Endothelial cell (in vitro differentiated cells): Measurements from ENCODE around the gene ACSM6. TPM values are rescaled to one million over a fixed set of nuclear protein-coding genes. Genes with fewer than 3 reads are reported as not detected.

ENCODE experiments used
- DNase-seq: peaks from one replicate; pipeline ENCODE4 v3.0.0; 2021; ENCODE audit warnings: low spot score
- H3K27ac Mint-ChIP-seq: one replicate; pipeline ENCODE4 v1.8.0; 2021; ENCODE audit warnings: mixed read lengths, inconsistent platforms; ENCODE audit not compliant: unreplicated experiment
- H3K27me3 Mint-ChIP-seq: one replicate; pipeline ENCODE4 v1.8.0; 2021; ENCODE audit warnings: mild to moderate bottlenecking, moderate library complexity, mixed read lengths, inconsistent platforms; ENCODE audit not compliant: unreplicated experiment
- H3K36me3 Mint-ChIP-seq: one replicate; pipeline ENCODE4 v1.8.0; 2021; ENCODE audit warnings: mild to moderate bottlenecking, low read depth, mixed read lengths, inconsistent platforms; ENCODE audit not compliant: unreplicated experiment
- H3K4me1 Mint-ChIP-seq: one replicate; pipeline ENCODE4 v1.8.0; 2021; ENCODE audit warnings: mild to moderate bottlenecking, mixed read lengths, inconsistent platforms; ENCODE audit not compliant: unreplicated experiment
- H3K4me3 Mint-ChIP-seq: one replicate; pipeline ENCODE4 v1.8.0; 2021; ENCODE audit warnings: mild to moderate bottlenecking, mixed read lengths, inconsistent platforms; ENCODE audit not compliant: unreplicated experiment
- H3K9me3 Mint-ChIP-seq: one replicate; pipeline ENCODE4 v1.8.0; 2021; ENCODE audit warnings: mixed read lengths, inconsistent platforms; ENCODE audit not compliant: unreplicated experiment
- total RNA-seq: library from RNA; stranded (reverse); fragmentation: NEBNext Ultra II Directional; extraction: Animal tissue kit (Norgen Biotek cat#: 25700); gene quantifications from one replicate; pipeline ENCODE4 v1.2.1, GENCODE V29; 2021; ENCODE audit not compliant: unreplicated experiment
- TF ChIP-seq, protein P1 (sequence below): fragments of 200-600 bp; sonication (generic); IDR thresholded peaks from one replicate; pipeline ENCODE4 v1.5.0; 2021; ENCODE audit warnings: antibody characterized with exemption; ENCODE audit not compliant: unreplicated experiment

Gene ACSM6
- total RNA-seq, 1 donor from 2014 or later, result not detected

DNA sequence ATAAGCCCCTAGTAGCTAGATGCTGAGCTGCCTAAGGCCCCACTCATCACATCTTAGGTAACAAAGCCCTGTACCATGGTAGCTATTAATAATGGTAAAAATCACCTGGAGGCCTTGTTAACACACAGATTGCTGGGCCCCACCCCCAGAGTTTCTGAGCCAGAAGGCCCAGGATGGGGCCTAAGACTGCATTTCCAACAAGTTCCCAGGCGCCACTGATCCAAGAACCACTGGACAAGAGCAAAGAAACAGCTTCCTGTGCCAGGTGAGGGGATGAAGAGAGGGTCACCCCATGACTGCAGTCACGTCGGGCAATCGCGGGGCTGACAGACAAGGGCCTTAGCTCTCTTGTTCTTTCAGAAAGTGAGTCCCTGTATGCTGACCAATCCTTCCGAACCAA, 46.8 kb downstream of the ACSM6 start:
- no peak overlapping the region for H3K27ac Mint-ChIP-seq
- H3K27me3 Mint-ChIP-seq, result peaks cover 3% of the 10 kb centered on the region
- TF ChIP-seq, protein P1, sequence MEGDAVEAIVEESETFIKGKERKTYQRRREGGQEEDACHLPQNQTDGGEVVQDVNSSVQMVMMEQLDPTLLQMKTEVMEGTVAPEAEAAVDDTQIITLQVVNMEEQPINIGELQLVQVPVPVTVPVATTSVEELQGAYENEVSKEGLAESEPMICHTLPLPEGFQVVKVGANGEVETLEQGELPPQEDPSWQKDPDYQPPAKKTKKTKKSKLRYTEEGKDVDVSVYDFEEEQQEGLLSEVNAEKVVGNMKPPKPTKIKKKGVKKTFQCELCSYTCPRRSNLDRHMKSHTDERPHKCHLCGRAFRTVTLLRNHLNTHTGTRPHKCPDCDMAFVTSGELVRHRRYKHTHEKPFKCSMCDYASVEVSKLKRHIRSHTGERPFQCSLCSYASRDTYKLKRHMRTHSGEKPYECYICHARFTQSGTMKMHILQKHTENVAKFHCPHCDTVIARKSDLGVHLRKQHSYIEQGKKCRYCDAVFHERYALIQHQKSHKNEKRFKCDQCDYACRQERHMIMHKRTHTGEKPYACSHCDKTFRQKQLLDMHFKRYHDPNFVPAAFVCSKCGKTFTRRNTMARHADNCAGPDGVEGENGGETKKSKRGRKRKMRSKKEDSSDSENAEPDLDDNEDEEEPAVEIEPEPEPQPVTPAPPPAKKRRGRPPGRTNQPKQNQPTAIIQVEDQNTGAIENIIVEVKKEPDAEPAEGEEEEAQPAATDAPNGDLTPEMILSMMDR, result no peak
- H3K9me3 Mint-ChIP-seq, result no peaks in the 10 kb centered on the region
- H3K36me3 Mint-ChIP-seq, result peaks cover 17% of the 10 kb centered on the region
- no peak overlapping the region for H3K4me3 Mint-ChIP-seq
- H3K4me1 Mint-ChIP-seq, result no peaks in the 10 kb centered on the region
- no peak for DNase-seq

DNA sequence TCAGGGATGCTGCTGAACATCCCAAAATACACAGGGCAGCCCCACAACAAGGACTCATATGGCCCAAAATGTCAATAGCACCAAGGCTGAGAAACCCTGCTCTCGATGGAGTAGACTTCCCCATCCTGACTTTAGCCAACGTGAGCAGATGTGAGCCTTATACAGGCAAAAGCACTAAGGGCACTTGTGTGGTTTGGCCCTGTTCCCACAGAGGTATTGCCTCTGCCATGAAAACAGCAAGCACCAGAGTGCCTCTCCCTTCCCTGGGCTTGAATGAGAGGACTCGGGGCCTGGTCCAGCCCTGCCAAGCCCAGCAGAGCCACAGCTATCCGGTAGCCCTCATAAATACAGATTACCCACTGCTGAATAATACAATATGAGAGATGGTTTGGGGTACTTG, 47.5 kb downstream of the ACSM6 start:
- Mint-ChIP-seq H3K36me3 (peaks cover 17% of the 10 kb centered on the region), H3K4me3 (no peak overlapping the region), H3K27me3 (peaks cover 4% of the 10 kb centered on the region), H3K27ac (no peak overlapping the region), H3K9me3 (no peaks in the 10 kb centered on the region), H3K4me1 (no peaks in the 10 kb centered on the region)
- no peak for DNase-seq
- TF ChIP-seq, protein P1, result no peak

DNA sequence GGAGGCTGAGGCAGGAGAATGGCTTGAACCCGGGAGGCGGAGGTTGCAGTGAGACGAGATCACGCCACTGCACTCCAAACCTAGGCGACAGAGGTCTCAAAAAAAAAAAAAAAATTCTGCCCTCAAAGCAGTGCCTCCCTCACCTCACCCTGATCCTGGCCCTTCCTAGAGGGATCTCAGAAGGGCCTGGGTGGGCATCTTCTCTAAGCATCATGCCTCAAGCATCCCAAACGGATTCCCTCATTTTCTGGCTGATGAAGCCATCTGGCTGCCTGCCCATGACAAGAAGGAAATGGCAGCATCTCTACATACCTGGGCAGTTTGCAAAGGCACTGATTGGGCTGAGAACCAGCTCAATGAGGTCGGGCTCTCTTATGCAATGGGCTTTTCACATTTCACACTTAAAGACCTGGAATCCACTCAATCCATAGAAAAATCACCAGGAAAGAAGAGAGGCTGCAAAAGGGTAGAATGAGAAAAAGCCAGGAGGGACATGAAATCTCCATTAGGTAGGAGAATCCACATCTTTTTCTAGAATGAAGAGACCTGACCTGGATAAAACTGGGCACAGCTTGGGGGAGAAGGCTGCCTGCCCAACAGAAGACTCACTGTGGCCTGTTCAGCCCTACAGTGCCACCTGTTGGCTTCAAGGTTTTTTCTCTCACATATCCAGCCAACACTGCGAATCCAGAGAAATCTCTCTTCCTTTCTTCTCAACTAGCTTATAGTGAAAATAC, 48.7 kb downstream of the ACSM6 start:
- no peak overlapping the region for H3K4me3 Mint-ChIP-seq
- peaks cover 4% of the 10 kb centered on the region for H3K27me3 Mint-ChIP-seq
- peaks cover 11% of the 10 kb centered on the region for H3K36me3 Mint-ChIP-seq
- TF ChIP-seq, protein P1, result peak; percentile 30
- no peaks in the 10 kb centered on the region for H3K9me3 Mint-ChIP-seq
- DNase-seq, result peak; percentile 68
- no peak overlapping the region for H3K27ac Mint-ChIP-seq
- peaks cover 12% of the 10 kb centered on the region for H3K4me1 Mint-ChIP-seq

DNA sequence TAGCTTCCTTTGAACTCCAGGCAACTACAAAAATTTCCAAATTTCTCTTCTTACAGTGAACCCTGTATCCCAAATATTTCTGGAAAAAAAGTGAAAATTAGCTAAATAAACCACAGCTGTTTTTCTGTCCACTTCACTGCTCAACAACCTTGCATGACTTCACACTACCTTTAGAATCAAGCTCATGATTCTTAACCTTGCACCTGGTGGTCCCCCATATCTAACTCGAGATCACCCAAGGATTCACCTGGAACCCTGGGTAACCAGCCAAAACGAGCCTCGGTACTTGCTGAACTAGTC, 49.2 kb downstream of the ACSM6 start:
- Mint-ChIP-seq H3K27ac (no peak overlapping the region), H3K4me1 (peaks cover 17% of the 10 kb centered on the region), H3K9me3 (no peaks in the 10 kb centered on the region), H3K36me3 (peaks cover 11% of the 10 kb centered on the region), H3K4me3 (no peak overlapping the region), H3K27me3 (peaks cover 4% of the 10 kb centered on the region)
- TF ChIP-seq, protein P1, result no peak
- no peak for DNase-seq

DNA sequence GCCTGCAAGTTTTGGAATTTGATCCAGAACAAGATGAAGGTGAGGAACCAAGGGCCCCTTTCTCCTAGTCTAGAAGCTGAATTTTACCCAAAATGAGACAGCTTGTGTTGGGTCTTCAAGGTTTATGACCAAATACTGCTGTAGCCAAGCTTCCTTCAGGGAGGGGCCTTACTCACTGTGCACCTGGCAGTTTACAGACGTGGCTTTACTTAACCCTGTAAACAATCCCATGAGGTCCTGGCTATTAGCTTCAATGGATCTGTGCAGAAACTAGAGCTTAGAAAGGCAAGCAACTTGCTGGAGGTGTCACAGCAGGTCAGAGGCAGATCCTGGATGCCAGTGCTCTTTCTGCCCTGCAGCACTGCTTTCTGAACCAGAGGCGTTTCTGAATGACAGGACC, 50.1 kb downstream of the ACSM6 start:
- H3K9me3 Mint-ChIP-seq, result no peaks in the 10 kb centered on the region
- TF ChIP-seq, protein P1, result no peak
- H3K4me3 Mint-ChIP-seq, result no peak overlapping the region
- no peak overlapping the region for H3K27ac Mint-ChIP-seq
- peaks cover 25% of the 10 kb centered on the region for H3K4me1 Mint-ChIP-seq
- H3K36me3 Mint-ChIP-seq, result peaks cover 14% of the 10 kb centered on the region
- no peak for DNase-seq
- H3K27me3 Mint-ChIP-seq, result peaks cover 10% of the 10 kb centered on the region
